Trophoblast cell (in vitro differentiated cells and primary cell): Measurements from ENCODE around the gene DMBT1.

Source experiments
- DNase-seq, 2 donors: peaks; one replicate each; pipeline ENCODE4 v3.0.0-alpha.2; 2016
- H2AFZ ChIP-seq: 2 replicates; pipeline ENCODE4 v1.6.1; 2013; ENCODE audit warnings: low read length, moderate library complexity, mild to moderate bottlenecking; ENCODE audit not compliant: insufficient read depth, poor library complexity
- H2AK5ac ChIP-seq: 2 replicates; pipeline ENCODE4 v1.6.1; 2013; ENCODE audit warnings: mild to moderate bottlenecking, low read length
- H2BK120ac ChIP-seq: 2 replicates; pipeline ENCODE4 v1.6.1; 2013; ENCODE audit warnings: low read length, mild to moderate bottlenecking, moderate library complexity; ENCODE audit not compliant: insufficient read depth, poor library complexity
- H2BK12ac ChIP-seq: 2 replicates; pipeline ENCODE4 v1.6.1; 2013; ENCODE audit warnings: mild to moderate bottlenecking, low read length, moderate library complexity
- H2BK5ac ChIP-seq: 2 replicates; pipeline ENCODE4 v1.6.1; 2013; ENCODE audit warnings: low read length, low read depth, moderate library complexity, mild to moderate bottlenecking; ENCODE audit not compliant: poor library complexity
- H3K14ac ChIP-seq: 2 replicates; pipeline ENCODE4 v1.6.1; 2013; ENCODE audit warnings: mild to moderate bottlenecking, low read length
- H3K18ac ChIP-seq: 2 replicates; pipeline ENCODE4 v1.6.1; 2013; ENCODE audit warnings: mild to moderate bottlenecking, low read length
- H3K23ac ChIP-seq: 2 replicates; pipeline ENCODE4 v1.6.1; 2013; ENCODE audit warnings: low read length
- H3K27ac ChIP-seq: 2 replicates; pipeline ENCODE4 v1.5.1; 2013; ENCODE audit warnings: low read depth, mild to moderate bottlenecking, inconsistent platforms, low read length, moderate library complexity
- H3K27me3 ChIP-seq: 2 replicates; pipeline ENCODE4 v1.6.1; 2013; ENCODE audit warnings: inconsistent platforms, mild to moderate bottlenecking, low read length, moderate library complexity; ENCODE audit not compliant: insufficient read depth
- H3K36me3 ChIP-seq, 2 experiments: 1 replicate in 1 of 2; 2 replicates in 1 of 2; pipeline ENCODE4 v1.6.1; 2013; ENCODE audit warnings: low read length in 2 of 2, mild to moderate bottlenecking in 2 of 2, moderate library complexity in 1 of 2; ENCODE audit not compliant: insufficient read depth in 2 of 2, control insufficient read depth in 1 of 2
- H3K4ac ChIP-seq: 2 replicates; pipeline ENCODE4 v1.6.1; 2013; ENCODE audit warnings: low read depth, mild to moderate bottlenecking, low read length, moderate library complexity
- H3K4me1 ChIP-seq, 2 experiments: 1 replicate in 1 of 2; 2 replicates in 1 of 2; pipeline ENCODE4 v1.6.1; 2013; ENCODE audit warnings: low read length in 2 of 2, mild to moderate bottlenecking in 2 of 2, moderate library complexity in 1 of 2; ENCODE audit not compliant: insufficient read depth in 2 of 2, control insufficient read depth in 1 of 2
- H3K4me2 ChIP-seq: 2 replicates; pipeline ENCODE4 v1.6.1; 2013; ENCODE audit warnings: inconsistent platforms, mild to moderate bottlenecking, low read length, moderate library complexity
- H3K4me3 ChIP-seq: 2 replicates; pipeline ENCODE4 v1.5.1; 2013; ENCODE audit warnings: mild to moderate bottlenecking, low read depth, low read length, inconsistent platforms
- H3K79me1 ChIP-seq: one replicate; pipeline ENCODE4 v1.6.1; 2013; ENCODE audit warnings: low read length
- H3K79me2 ChIP-seq: 2 replicates; pipeline ENCODE4 v1.6.1; 2013; ENCODE audit warnings: low read length, mild to moderate bottlenecking; ENCODE audit not compliant: control insufficient read depth, insufficient read depth, poor library complexity
- H3K9ac ChIP-seq: 2 replicates; pipeline ENCODE4 v1.6.1; 2013; ENCODE audit warnings: mild to moderate bottlenecking, low read length
- H3K9me3 ChIP-seq: 2 replicates; pipeline ENCODE4 v1.6.1; 2013; ENCODE audit warnings: low read depth, mild to moderate bottlenecking, control low read depth, inconsistent platforms, low read length; ENCODE audit not compliant: insufficient read depth
- H4K12ac ChIP-seq: 2 replicates; pipeline ENCODE4 v1.6.1; 2013; ENCODE audit warnings: low read depth, mild to moderate bottlenecking, low read length, moderate library complexity
- H4K8ac ChIP-seq: 2 replicates; pipeline ENCODE4 v1.6.1; 2013; ENCODE audit warnings: low read depth, mild to moderate bottlenecking, low read length, moderate library complexity
- H4K91ac ChIP-seq: one replicate; pipeline ENCODE4 v1.6.1; 2013; ENCODE audit warnings: low read depth, mild to moderate bottlenecking, low read length, moderate library complexity
- WGBS: extraction: QIAGEN DNeasy Blood & Tissue Kit; methylation state at CpG from one replicate; pipeline ENCODE4 v1.1.7; 2013; ENCODE audit warnings: missing lambda C conversion rate; ENCODE audit not compliant: insufficient read length, insufficient coverage; ENCODE audit errors: extremely low coverage; 5-methylcytosine and 5-hydroxymethylcytosine counted together

The DMBT1 gene

GRCh38 chr10:122639801-122640200 lies 79.2 kb downstream of the DMBT1 start:
- WGBS: no CpG with 5 or more reads among the region's 7 CpGs
- H3K79me2 ChIP-seq: no peaks in the 10 kb centered on the region
- no peak overlapping the region for H3K14ac ChIP-seq
- H3K36me3 ChIP-seq: no peaks in the 10 kb centered on the region
- H2BK12ac ChIP-seq: no peak overlapping the region
- no peak overlapping the region for H4K8ac ChIP-seq
- H3K79me1 ChIP-seq: no peaks in the 10 kb centered on the region
- no peak overlapping the region for H2AK5ac ChIP-seq
- no peak overlapping the region for H2AFZ ChIP-seq
- H3K9me3 ChIP-seq: peaks cover 3% of the 10 kb centered on the region
- no peak overlapping the region for H4K12ac ChIP-seq
- no peak overlapping the region for H3K4me2 ChIP-seq
- H3K27me3 ChIP-seq: no peaks in the 10 kb centered on the region
- no peak overlapping the region for H3K23ac ChIP-seq
- no peak overlapping the region for H3K9ac ChIP-seq
- no peak overlapping the region for H2BK120ac ChIP-seq
- H2BK5ac ChIP-seq: no peak overlapping the region
- H3K4me1 ChIP-seq: no peaks in the 10 kb centered on the region
- H4K91ac ChIP-seq: no peak overlapping the region
- no peak overlapping the region for H3K27ac ChIP-seq
- no peak overlapping the region for H3K18ac ChIP-seq
- no peak overlapping the region for H3K4me3 ChIP-seq
- DNase-seq: no peak
- H3K4ac ChIP-seq: no peak overlapping the region

DNA sequence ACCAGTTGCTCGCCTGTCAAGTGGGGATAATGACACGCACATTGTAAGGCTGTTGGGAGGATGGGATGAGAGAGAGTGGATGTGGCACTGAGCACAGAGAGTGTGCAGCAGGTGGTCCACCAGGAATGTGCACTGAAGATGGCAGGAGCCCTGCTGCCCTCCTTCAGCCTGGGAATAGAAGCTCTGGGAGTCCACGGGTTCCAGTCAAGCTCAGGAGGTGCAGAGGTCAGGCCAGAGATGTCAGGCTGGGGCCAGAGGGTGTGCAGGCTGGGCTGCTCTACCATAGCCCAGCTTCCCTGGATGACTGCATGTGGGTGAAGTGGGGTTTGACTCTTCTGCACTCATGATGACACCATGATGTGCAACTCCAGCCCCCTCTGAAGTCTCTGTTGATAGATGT lies 80.4 kb downstream of the DMBT1 start:
- H3K14ac ChIP-seq: no peak overlapping the region
- H3K4me1 ChIP-seq: no peaks in the 10 kb centered on the region
- no peak overlapping the region for H3K18ac ChIP-seq
- H3K27me3 ChIP-seq: no peaks in the 10 kb centered on the region
- no peak overlapping the region for H3K9ac ChIP-seq
- H3K79me2 ChIP-seq: no peaks in the 10 kb centered on the region
- no peak for DNase-seq
- H2AK5ac ChIP-seq: no peak overlapping the region
- no peak overlapping the region for H3K27ac ChIP-seq
- no peak overlapping the region for H3K4me2 ChIP-seq
- no peak overlapping the region for H4K8ac ChIP-seq
- H3K9me3 ChIP-seq: peaks cover 3% of the 10 kb centered on the region
- no peak overlapping the region for H2BK120ac ChIP-seq
- H2AFZ ChIP-seq: no peak overlapping the region
- H3K4me3 ChIP-seq: no peak overlapping the region
- H2BK12ac ChIP-seq: no peak overlapping the region
- WGBS: no CpG with 5 or more reads among the region's 3 CpGs
- no peak overlapping the region for H2BK5ac ChIP-seq
- no peak overlapping the region for H4K12ac ChIP-seq
- no peak overlapping the region for H4K91ac ChIP-seq
- H3K79me1 ChIP-seq: no peaks in the 10 kb centered on the region
- H3K23ac ChIP-seq: no peak overlapping the region
- no peaks in the 10 kb centered on the region for H3K36me3 ChIP-seq
- no peak overlapping the region for H3K4ac ChIP-seq

GRCh38 chr10:122642726-122643605 lies 82.4 kb downstream of the DMBT1 start:
- Histone ChIP-seq H3K4ac (no peak overlapping the region), H4K8ac (no peak overlapping the region), H3K9ac (no peak overlapping the region), H2AFZ (no peak overlapping the region), H3K36me3 (no peaks in the 10 kb centered on the region), H2AK5ac (no peak overlapping the region), H3K27me3 (no peaks in the 10 kb centered on the region), H3K79me2 (no peaks in the 10 kb centered on the region), H3K14ac (no peak overlapping the region), H2BK12ac (no peak overlapping the region), H2BK120ac (no peak overlapping the region), H3K4me1 (no peaks in the 10 kb centered on the region), H3K27ac (no peak overlapping the region), H3K4me3 (no peak overlapping the region), H3K18ac (no peak overlapping the region), H3K9me3 (peaks cover 2% of the 10 kb centered on the region), H3K79me1 (no peaks in the 10 kb centered on the region), H3K4me2 (no peak overlapping the region), H3K23ac (no peak overlapping the region), H2BK5ac (no peak overlapping the region), H4K12ac (no peak overlapping the region), H4K91ac (no peak overlapping the region)
- DNase-seq: no peak
- WGBS: no CpG with 5 or more reads among the region's 31 CpGs

DNA sequence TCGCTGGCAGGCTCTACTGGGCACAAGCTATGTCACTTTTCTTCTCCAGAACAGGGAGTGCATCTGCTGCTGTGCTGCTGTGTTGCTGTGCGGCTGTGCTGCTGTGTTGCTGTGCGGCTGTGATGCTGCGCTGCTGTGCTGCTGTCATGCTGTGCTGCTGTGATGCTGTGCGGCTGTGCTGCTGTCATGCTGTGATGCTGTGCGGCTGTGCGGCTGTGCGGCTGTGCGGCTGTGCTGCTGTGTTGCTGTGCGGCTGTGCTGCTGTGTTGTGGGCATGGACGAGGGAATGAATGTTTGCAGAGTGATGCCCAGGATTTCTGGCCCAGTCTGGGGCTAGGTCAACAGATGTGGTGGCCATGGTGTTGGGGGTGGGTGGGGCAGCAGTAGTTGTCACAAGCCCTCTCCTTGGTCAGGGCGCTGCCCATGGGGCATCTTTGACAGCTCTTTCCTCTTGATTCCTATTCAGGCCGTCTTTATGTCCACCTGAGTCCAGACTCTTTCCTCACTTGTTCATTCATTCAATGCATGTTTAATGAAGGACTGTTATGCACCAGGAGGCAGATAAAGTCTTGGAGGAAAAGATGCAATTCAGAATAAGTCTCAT lies 83.5 kb downstream of the DMBT1 start:
- no peak for DNase-seq
- no peak overlapping the region for H3K9ac ChIP-seq
- WGBS: no CpG with 5 or more reads among the region's 13 CpGs
- H3K36me3 ChIP-seq: no peaks in the 10 kb centered on the region
- H3K27me3 ChIP-seq: no peaks in the 10 kb centered on the region
- no peak overlapping the region for H4K12ac ChIP-seq
- no peak overlapping the region for H2BK12ac ChIP-seq
- H3K4ac ChIP-seq: no peak overlapping the region
- H3K4me3 ChIP-seq: no peak overlapping the region
- H4K91ac ChIP-seq: no peak overlapping the region
- H3K23ac ChIP-seq: no peak overlapping the region
- no peak overlapping the region for H2BK5ac ChIP-seq
- no peak overlapping the region for H3K14ac ChIP-seq
- no peak overlapping the region for H3K18ac ChIP-seq
- H3K79me1 ChIP-seq: no peaks in the 10 kb centered on the region
- peaks cover 1% of the 10 kb centered on the region for H3K9me3 ChIP-seq
- H2AFZ ChIP-seq: no peak overlapping the region
- H2AK5ac ChIP-seq: no peak overlapping the region
- H3K27ac ChIP-seq: no peak overlapping the region
- no peak overlapping the region for H2BK120ac ChIP-seq
- no peaks in the 10 kb centered on the region for H3K79me2 ChIP-seq
- H3K4me1 ChIP-seq: no peaks in the 10 kb centered on the region
- no peak overlapping the region for H3K4me2 ChIP-seq
- H4K8ac ChIP-seq: no peak overlapping the region
